ENCODE results near the gene CABYR. TPM values are rescaled to one million over a fixed set of nuclear protein-coding genes. Genes with fewer than 3 reads are reported as not detected.

CABYR gene
- total RNA-seq, 1 donor from 2014 or later, result 11.0 TPM

GRCh38 chr18:24120676-24121075 lies 18.2 kb upstream of the CABYR start:
- Mint-ChIP-seq H3K36me3 (ENCODE audit: low read depth) (peaks cover 9% of the 10 kb centered on the region), H3K4me1 (no peaks in the 10 kb centered on the region), H3K27me3 (ENCODE audit: low read depth) (no peaks in the 10 kb centered on the region), H3K4me3 (no peak overlapping the region), H3K9me3 (peaks cover 2% of the 10 kb centered on the region), H3K27ac (ENCODE audit: unreplicated experiment) (no peak overlapping the region)
- DNase-seq (ENCODE audit: low read depth, low spot score), result no peak
- TF ChIP-seq CTCF (conservative IDR thresholded peaks at IDR 0.05), result no peak

- DNase-seq (ENCODE audit: low read depth, low spot score), result no peak
- no peak for TF ChIP-seq CTCF (conservative IDR thresholded peaks at IDR 0.05)
- Mint-ChIP-seq H3K27me3 (ENCODE audit: low read depth) (no peaks in the 10 kb centered on the region), H3K4me3 (no peak overlapping the region), H3K36me3 (ENCODE audit: low read depth) (peaks cover 9% of the 10 kb centered on the region), H3K9me3 (peaks cover 2% of the 10 kb centered on the region), H3K27ac (ENCODE audit: unreplicated experiment) (no peak overlapping the region), H3K4me1 (no peaks in the 10 kb centered on the region)
These were observed 17.2 kb upstream of the CABYR start for GRCh38 chr18:24121625-24122024.

- DNase-seq (ENCODE audit: low read depth, low spot score), result no peak
- no peaks in the 10 kb centered on the region for H3K9me3 Mint-ChIP-seq
- H3K27me3 Mint-ChIP-seq (ENCODE audit: low read depth), result no peaks in the 10 kb centered on the region
- peaks cover 12% of the 10 kb centered on the region for H3K36me3 Mint-ChIP-seq (ENCODE audit: low read depth)
- no peak for TF ChIP-seq CTCF (conservative IDR thresholded peaks at IDR 0.05)
- no peaks in the 10 kb centered on the region for H3K4me1 Mint-ChIP-seq
- H3K4me3 Mint-ChIP-seq, result no peak overlapping the region
- H3K27ac Mint-ChIP-seq (ENCODE audit: unreplicated experiment), result no peak overlapping the region
These were observed 12.5 kb upstream of the CABYR start for GRCh38 chr18:24126155-24126961.

- Mint-ChIP-seq H3K4me3 (no peak overlapping the region), H3K27me3 (ENCODE audit: low read depth) (no peaks in the 10 kb centered on the region), H3K36me3 (ENCODE audit: low read depth) (peaks cover 10% of the 10 kb centered on the region), H3K27ac (ENCODE audit: unreplicated experiment) (no peak overlapping the region), H3K9me3 (no peaks in the 10 kb centered on the region), H3K4me1 (no peaks in the 10 kb centered on the region)
- no peak for TF ChIP-seq CTCF (conservative IDR thresholded peaks at IDR 0.05)
- DNase-seq (ENCODE audit: low read depth, low spot score), result no peak
These were observed 11.1 kb upstream of the CABYR start for GRCh38 chr18:24127735-24128134.

- no peaks in the 10 kb centered on the region for H3K9me3 Mint-ChIP-seq
- no peak for TF ChIP-seq CTCF (conservative IDR thresholded peaks at IDR 0.05)
- no peaks in the 10 kb centered on the region for H3K27me3 Mint-ChIP-seq (ENCODE audit: low read depth)
- peaks cover 8% of the 10 kb centered on the region for H3K36me3 Mint-ChIP-seq (ENCODE audit: low read depth)
- no peak for DNase-seq (ENCODE audit: low read depth, low spot score)
- H3K27ac Mint-ChIP-seq (ENCODE audit: unreplicated experiment), result no peak overlapping the region
- no peaks in the 10 kb centered on the region for H3K4me1 Mint-ChIP-seq
- H3K4me3 Mint-ChIP-seq, result no peak overlapping the region
These were observed 10.2 kb upstream of the CABYR start for GRCh38 chr18:24128700-24129099.

Data from neural crest cell (in vitro differentiated cells).